ENCODE measurements around the gene BCL11A.

DNA sequence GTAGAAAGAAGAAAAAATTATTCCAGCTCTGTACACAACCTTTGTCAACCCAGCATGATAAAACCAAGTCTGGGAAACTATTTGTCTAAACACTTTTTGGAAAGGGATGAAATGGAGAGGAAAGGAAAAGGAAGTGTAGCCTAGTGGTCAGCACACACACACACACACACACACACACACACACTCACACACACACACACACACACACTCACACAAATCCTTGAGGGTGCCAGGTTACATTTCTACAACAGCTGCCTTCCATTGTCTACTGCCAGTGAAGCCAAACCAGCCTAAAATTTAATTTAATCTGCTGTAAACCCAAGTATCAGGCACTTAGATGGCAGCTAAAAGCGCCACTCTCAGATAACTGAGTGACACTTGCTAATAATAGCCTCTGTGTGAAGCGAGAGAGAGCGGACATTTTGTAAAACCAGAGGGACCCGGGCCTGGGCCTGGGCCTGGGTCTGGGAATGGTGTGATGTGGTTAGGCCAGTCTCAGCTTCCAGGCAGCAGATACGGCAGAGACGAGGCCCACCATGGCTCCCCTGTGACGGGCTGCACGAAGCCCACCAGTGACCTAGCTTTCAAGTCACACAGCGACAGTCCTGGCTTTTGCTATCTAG, 32.4 kb downstream of the BCL11A start:
- TF ChIP-seq, protein P1, sequence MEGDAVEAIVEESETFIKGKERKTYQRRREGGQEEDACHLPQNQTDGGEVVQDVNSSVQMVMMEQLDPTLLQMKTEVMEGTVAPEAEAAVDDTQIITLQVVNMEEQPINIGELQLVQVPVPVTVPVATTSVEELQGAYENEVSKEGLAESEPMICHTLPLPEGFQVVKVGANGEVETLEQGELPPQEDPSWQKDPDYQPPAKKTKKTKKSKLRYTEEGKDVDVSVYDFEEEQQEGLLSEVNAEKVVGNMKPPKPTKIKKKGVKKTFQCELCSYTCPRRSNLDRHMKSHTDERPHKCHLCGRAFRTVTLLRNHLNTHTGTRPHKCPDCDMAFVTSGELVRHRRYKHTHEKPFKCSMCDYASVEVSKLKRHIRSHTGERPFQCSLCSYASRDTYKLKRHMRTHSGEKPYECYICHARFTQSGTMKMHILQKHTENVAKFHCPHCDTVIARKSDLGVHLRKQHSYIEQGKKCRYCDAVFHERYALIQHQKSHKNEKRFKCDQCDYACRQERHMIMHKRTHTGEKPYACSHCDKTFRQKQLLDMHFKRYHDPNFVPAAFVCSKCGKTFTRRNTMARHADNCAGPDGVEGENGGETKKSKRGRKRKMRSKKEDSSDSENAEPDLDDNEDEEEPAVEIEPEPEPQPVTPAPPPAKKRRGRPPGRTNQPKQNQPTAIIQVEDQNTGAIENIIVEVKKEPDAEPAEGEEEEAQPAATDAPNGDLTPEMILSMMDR (IDR thresholded peaks at IDR 0.05) = no peak
- TF ChIP-seq POLR2A (IDR thresholded peaks at IDR 0.05) (no peak), POLR2AphosphoS5 (IDR thresholded peaks at IDR 0.05) (no peak)
